ENCODE data around the gene EPS8.

EPS8 gene

GRCh38 chr12:15664491-15664890, 124.7 kb downstream of the EPS8 start:
- no peak for TF ChIP-seq POLR2A (IDR thresholded peaks at IDR 0.05; ENCODE audit: low read depth, low read length)
- DNase-seq (ENCODE audit: insufficient read length, low spot score) (no peak), FAIRE-seq (peak; percentile 93)

- FAIRE-seq = peak; percentile 15
- no peak for TF ChIP-seq POLR2A (IDR thresholded peaks at IDR 0.05; ENCODE audit: low read depth, low read length)
- DNase-seq (ENCODE audit: insufficient read length, low spot score) = no peak
Measured at GRCh38 chr12:15662983-15663659, 126.1 kb downstream of the EPS8 start.

GRCh38 chr12:15662303-15662980, 126.7 kb downstream of the EPS8 start:
- DNase-seq (ENCODE audit: insufficient read length, low spot score) (peak; percentile 23), FAIRE-seq (peak; percentile 99)
- no peak for TF ChIP-seq POLR2A (IDR thresholded peaks at IDR 0.05; ENCODE audit: low read depth, low read length)

- no peak for DNase-seq (ENCODE audit: insufficient read length, low spot score)
- no peak for FAIRE-seq
- TF ChIP-seq POLR2A (IDR thresholded peaks at IDR 0.05; ENCODE audit: low read depth, low read length) = no peak
Measured at GRCh38 chr12:15651371-15651770, 137.8 kb downstream of the EPS8 start.

GRCh38 chr12:15650399-15651128, 138.6 kb downstream of the EPS8 start:
- DNase-seq (ENCODE audit: insufficient read length, low spot score) (no peak), FAIRE-seq (peak; percentile 20)
- no peak for TF ChIP-seq POLR2A (IDR thresholded peaks at IDR 0.05; ENCODE audit: low read depth, low read length)

GRCh38 chr12:15649347-15649746, 139.8 kb downstream of the EPS8 start:
- FAIRE-seq (no peak), DNase-seq (ENCODE audit: insufficient read length, low spot score) (no peak)
- no peak for TF ChIP-seq POLR2A (IDR thresholded peaks at IDR 0.05; ENCODE audit: low read depth, low read length)

- no peak for TF ChIP-seq POLR2A (IDR thresholded peaks at IDR 0.05; ENCODE audit: low read depth, low read length)
- FAIRE-seq (no peak), DNase-seq (ENCODE audit: insufficient read length, low spot score) (no peak)
Measured at GRCh38 chr12:15648558-15648957, 140.6 kb downstream of the EPS8 start.

GRCh38 chr12:15646581-15646980, 142.6 kb downstream of the EPS8 start:
- FAIRE-seq = no peak
- DNase-seq (ENCODE audit: insufficient read length, low spot score) = no peak
- no peak for TF ChIP-seq POLR2A (IDR thresholded peaks at IDR 0.05; ENCODE audit: low read depth, low read length)

- DNase-seq (ENCODE audit: insufficient read length, low spot score) = no peak
- TF ChIP-seq POLR2A (IDR thresholded peaks at IDR 0.05; ENCODE audit: low read depth, low read length) = no peak
- no peak for FAIRE-seq
Measured at GRCh38 chr12:15644700-15645099, 144.5 kb downstream of the EPS8 start.

GRCh38 chr12:15638231-15638630, 151.0 kb downstream of the EPS8 start:
- no peak for DNase-seq (ENCODE audit: insufficient read length, low spot score)
- no peak for FAIRE-seq
- TF ChIP-seq POLR2A (IDR thresholded peaks at IDR 0.05; ENCODE audit: low read depth, low read length) = no peak

- DNase-seq (ENCODE audit: insufficient read length, low spot score) (no peak), FAIRE-seq (peak; percentile 33)
- no peak for TF ChIP-seq POLR2A (IDR thresholded peaks at IDR 0.05; ENCODE audit: low read depth, low read length)
Measured at GRCh38 chr12:15636060-15636890, 152.9 kb downstream of the EPS8 start.

GRCh38 chr12:15634010-15634683, 155.0 kb downstream of the EPS8 start:
- FAIRE-seq (no peak), DNase-seq (ENCODE audit: insufficient read length, low spot score) (no peak)
- TF ChIP-seq POLR2A (IDR thresholded peaks at IDR 0.05; ENCODE audit: low read depth, low read length) = no peak

- peak; percentile 23 for FAIRE-seq
- no peak for DNase-seq (ENCODE audit: insufficient read length, low spot score)
- TF ChIP-seq POLR2A (IDR thresholded peaks at IDR 0.05; ENCODE audit: low read depth, low read length) = no peak
Measured at GRCh38 chr12:15633201-15633600, 156.0 kb downstream of the EPS8 start.
